LoVo (cell line): Measurements from ENCODE around the gene PLOD2.

Source experiments
- DNase-seq: peaks from one replicate; pipeline ENCODE4 v3.0.0-alpha.2; 2016; ENCODE audit warnings: low spot score

PLOD2 gene

DNA sequence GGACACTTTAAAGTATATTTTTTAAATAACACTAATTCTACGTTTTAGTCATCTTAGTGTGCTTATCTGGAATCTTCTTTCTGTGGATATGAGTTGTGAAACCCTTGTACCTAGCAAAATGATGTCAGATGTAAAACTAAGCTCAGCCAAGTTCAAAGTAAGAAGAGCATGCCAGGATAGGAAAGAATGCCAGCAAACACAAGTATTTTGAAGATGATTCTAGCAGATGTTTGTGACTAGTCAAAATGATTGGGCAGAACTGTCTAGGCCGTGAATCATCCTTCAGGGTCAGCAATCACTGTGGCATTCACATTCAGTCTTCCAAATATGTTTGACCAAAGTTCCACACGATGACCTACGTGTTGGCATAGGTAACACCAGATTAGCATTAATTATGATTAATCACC, 5.4 kb upstream of the PLOD2 start:
- no peak for DNase-seq

DNA sequence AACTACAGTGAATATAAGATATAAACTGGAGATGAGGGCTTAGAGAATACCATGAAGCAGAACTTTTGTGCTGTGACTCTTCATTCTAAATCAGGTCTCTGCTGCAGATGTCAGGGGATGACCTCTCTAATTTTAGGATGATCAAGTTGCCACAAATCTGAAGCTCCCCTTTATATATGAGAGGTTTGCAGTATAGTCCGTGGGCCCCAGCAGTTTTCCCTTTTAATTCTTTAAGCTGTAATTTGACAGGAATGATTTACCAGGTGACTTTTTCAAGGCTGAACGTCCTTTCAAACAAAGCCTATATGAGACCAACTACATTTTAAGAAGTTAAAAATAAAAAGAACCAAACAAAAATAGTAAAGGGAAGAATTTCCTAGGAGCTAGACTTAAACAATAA, 4.9 kb upstream of the PLOD2 start:
- DNase-seq: no peak

GRCh38 chr3:146164971-146165769, 4.2 kb upstream of the PLOD2 start:
- no peak for DNase-seq

DNA sequence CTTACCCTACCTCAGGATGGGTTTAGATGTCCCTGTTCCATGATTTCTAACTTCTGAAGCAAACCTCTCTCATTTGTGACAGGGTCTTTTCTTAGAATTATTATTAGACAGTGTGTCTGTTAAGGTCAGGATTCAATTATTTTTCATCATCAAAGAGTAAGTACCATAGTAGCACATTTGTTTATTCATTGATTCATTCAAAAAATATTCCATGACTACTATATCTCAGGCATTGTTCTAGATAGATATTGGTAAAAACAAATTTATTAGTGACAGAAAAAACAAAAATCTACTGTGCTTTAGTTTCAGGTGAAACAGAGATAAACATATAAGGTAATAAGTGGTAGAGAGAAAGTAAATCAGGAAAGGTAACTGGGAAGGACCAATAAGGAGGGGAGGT, 3.5 kb upstream of the PLOD2 start:
- no peak for DNase-seq

DNA sequence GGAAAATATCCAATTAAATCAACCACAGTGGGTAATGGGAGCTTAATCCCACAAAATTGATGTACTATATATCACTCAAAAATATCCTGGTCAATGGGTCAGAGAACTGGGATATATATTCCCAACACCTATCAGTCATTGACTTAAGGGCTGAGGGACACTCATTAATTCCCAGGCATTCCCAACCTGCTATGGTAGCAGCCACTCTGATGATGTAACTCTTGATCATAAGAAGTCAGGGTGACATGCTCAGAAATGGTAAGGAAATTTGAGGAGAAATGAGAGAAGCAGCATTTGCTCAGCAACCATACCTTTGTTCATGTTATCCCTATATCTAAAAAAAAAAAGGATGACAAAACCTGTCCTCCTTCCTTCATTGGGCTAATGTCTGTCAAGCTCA, 3.1 kb upstream of the PLOD2 start:
- DNase-seq: no peak

DNA sequence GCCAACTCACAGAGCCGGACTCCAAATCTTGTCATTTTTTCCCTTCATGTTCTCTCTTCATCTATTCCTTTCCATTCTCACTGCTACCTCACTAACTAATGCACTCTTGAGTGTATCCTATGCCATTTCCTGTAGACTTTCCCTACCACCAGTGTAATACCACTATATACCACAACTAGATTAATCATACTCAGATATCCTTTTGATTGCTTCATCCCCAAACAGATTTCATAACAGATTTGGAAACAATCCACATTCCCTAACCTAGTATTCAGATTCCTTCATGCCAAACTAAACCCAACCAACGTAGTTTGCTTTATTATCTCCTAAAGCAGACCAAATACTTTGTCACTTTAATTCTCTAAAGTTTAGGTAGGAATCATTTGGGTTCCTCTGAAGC, 2.6 kb upstream of the PLOD2 start:
- no peak for DNase-seq

DNA sequence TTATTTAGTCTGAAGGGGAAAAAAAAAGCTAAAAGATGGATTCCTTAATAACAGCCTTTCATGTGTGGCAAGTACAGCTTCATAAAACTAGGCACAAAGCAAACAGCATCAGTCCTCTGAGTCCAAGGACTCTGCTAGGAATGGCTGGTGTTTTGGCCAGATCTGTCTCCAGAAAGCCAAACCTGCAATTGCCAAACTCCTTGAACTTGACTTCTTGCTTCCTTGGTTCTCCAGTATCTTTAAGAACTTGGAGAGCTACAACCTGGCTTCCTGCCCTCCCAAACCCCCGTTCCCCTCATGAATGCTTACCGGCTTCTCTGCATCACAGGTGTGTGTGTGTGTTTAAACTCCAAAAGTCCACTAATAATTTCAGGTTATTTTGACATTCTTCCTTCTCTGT, 1.6 kb upstream of the PLOD2 start:
- DNase-seq: no peak

DNA sequence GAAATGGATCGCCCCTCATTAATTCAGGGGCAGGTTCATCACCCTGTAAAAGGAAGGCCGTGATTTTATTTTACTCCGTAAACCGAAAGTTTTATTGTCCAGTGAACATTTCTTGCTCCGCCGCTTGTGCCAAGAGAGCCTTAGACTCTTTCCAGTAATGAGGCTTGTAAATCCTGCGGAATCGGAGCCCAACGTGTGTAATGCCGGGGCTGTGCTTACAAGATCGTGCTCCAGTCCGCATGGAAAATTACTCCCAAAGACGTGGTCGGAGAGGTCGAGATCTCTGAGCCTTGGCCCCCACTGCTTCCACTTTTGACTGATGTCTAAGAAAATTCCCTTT, 649 bp upstream of the PLOD2 start:
- no peak for DNase-seq

- peak; percentile 77 for DNase-seq
Observed at GRCh38 chr3:146160321-146160963, 542 bp downstream of the PLOD2 start.

GRCh38 chr3:146159616-146160320, 1.2 kb downstream of the PLOD2 start:
- no peak for DNase-seq

DNA sequence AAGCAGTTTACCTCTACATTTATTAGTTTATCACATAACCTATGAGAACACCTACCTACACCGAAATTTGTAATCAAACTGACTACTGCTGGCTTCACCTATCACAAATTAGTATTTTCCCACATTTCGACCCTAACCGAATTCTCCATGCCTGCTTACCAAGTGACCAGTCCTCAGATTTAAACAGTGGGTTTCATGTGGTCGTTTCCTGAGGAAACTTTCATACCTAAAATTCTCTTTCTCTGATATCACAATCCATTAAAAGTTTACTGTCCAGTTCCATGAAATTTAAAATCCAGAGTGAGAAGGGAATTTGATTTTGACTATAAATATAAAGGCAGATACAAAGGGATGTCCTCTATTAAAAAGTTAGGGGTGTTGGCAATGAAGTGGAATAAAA, 1.9 kb downstream of the PLOD2 start:
- no peak for DNase-seq

GRCh38 chr3:146157325-146158060, 3.5 kb downstream of the PLOD2 start:
- no peak for DNase-seq

GRCh38 chr3:146156666-146157314, 4.2 kb downstream of the PLOD2 start:
- no peak for DNase-seq

DNA sequence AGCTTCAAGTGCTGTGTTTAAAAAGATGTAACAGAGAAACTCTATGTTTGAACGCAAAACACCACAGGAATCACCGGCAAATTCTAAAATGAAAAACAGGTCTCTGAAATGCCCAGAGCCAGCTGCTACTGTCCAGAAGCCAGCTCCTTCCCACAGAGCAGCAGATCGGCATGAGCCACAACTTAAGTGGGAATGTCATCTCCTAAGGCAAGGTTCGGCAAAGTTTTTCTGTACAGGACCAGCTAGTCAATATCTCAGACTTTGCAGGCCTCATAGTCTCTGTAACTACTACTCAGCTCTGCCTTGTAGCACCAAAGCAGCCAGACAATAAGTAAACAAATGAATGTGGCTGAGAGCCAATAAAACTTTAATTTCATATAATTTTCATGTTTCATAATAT, 4.9 kb downstream of the PLOD2 start:
- DNase-seq: no peak

DNA sequence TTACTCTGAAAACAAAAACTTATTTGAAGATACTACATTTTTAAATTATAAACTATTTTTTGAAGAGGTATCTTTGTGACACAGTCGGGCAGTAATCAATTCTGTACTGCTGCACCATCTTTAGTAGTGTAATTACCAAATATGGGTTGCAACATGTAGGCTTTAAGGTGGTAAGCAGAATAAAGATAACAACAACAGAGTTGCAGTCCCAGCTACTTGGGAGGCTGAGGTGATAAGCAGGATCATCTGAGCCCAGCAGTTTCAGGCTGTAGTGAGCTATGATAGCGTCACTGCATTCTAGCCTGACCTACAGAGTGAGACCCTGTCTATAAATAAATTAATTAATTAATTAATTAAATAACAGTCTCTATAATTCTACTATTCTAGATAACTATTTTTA, 6.0 kb downstream of the PLOD2 start:
- no peak for DNase-seq

GRCh38 chr3:146154316-146154715, 6.7 kb downstream of the PLOD2 start:
- DNase-seq: no peak

DNA sequence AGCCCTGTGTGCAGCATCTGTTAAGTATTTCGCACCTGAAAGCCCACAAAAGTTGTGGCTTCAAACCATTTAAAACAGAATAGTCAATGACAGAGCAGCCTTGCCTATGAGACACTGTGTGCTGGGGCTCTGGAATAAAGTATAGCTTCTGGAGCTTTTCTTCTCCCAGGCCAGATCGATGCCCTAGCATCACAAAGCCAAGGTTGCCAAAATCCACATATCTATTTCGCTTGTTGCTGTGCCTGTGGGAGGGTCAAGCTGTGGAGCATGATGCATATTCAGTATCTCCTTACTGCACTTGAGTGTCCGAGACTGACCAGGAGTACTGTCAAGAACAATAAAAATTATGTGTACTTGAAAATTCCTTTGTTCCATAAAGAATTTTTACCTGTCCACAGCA, 7.6 kb downstream of the PLOD2 start:
- DNase-seq: no peak

GRCh38 chr3:146152834-146153233, 8.2 kb downstream of the PLOD2 start:
- DNase-seq: no peak

DNA sequence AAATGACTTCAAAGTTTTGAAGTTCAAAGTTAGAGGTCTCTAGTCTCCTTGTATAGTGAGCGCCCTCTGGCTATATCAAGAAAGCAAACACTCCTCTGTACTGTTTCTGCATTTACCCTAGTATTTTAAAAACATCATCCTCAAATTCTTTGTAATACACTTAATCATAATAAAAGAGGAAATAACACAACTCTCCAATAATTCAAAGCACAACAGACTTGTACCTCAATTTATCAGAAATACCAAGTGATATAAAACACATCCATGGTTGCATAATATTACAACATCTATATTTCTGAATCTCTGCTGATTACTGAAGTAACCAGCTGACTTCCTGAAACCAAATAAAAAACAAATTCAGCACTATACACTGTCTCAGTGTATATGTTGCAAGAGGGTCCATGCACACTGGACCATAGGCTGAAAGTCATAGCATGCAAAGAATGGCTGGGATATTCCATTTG, 12.5 kb downstream of the PLOD2 start:
- no peak for DNase-seq

GRCh38 chr3:146145642-146146041, 15.3 kb downstream of the PLOD2 start:
- no peak for DNase-seq

- DNase-seq: no peak
Observed at GRCh38 chr3:146142757-146143156, 18.2 kb downstream of the PLOD2 start.

- DNase-seq: no peak
Observed at GRCh38 chr3:146139586-146140110, 21.3 kb downstream of the PLOD2 start.
